GM18868 (cell line): ENCODE results near the gene MRPL12.

ENCODE experiments used
- ATAC-seq: cut with Tn5 transposase; IDR thresholded peaks from one replicate; pipeline ENCODE4 v1.9.1; 2021; ENCODE audit warnings: mild to moderate bottlenecking, moderate library complexity; ENCODE audit not compliant: unreplicated experiment

Gene MRPL12

DNA sequence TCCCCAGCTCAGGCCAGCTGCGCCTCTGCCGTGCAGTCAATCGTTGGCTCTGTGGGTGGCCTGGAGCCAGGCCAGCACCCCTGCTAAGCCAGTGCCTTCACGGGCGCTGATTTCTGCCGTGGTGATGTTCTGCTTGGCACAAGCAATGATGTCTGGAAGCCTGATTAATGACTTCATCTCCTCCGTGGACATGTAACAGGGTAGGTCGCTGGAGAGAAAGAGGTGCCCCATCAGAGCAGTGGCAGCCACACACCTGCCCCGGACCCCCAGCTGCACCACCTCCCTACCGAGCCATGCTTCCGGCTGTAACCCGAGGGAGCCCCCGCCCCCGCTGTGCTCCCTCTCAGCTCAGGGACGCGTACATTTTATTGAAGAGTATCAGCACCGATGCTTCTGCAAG lies 21.5 kb upstream of the MRPL12 start:
- no peak for ATAC-seq

- no peak for ATAC-seq
Measured at GRCh38 chr17:81682565-81683207, 20.5 kb upstream of the MRPL12 start.

DNA sequence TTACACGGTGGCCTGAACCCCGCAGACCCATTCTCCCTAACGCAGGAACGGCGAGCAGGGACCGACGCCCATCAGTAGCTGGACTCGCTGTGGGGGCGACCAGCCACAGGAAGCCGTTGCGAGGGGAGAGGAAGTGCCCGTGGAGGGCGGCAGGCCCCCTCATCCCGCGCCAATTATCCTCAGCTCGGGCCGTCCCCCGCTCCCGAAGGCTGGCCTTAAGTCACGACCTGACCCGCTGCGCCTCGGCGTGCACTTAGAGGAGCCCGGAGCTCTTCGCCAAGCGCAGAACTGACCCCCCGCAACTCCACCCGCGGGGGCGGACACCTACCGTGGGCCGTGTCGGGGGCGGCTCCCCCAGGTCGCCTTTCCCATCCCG lies 20.0 kb upstream of the MRPL12 start:
- ATAC-seq = peak; percentile 5

DNA sequence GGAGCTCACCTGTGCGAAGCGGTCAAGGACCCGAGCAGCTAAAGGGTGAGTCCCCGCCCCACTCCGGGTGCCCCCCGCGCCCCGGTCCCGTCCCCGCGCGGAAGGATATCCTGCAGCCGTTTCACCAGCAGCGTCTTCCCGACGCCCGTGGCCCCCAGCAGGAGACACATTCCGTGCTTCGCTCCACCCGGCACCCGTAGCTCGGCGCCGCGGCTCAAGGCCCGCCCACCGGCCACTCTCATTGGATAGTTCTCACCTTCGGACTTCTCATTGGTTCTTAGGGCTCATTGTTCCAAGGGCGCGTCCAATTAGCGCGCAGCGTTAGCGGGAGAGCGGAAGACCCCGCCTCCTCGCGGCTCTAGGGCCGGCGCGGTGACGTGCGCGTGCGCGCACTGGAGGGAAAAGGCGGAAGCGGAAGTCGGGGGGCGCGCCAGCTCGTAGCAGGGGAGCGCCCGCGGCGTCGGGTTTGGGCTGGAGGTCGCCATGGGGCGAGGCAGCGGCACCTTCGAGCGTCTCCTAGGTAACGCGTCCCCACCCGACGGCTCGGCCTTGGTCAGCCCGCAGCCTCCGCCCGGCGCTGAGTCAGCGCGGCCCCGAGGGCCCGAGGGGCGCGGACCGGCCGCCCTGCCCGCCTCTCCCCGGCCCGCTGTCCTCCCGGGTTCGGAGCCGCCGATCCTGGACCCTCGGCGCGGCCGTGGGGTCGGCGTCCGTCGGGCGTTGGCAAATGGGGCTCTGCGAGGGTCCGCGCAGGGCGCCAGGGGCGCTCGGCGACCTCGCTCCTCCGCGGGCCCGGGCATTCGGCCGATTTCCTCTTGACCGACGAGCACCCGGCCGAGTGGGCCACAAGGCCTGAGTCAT lies 19.4 kb upstream of the MRPL12 start, which contains the start of the genes ARL16 and HGS:
ARL16 (minus strand) TSS at position 214 of the 858 bp plus-strand sequence; CDS start at position 170, 44 bp downstream.
HGS (plus strand) TSS at position 428 of the 858 bp plus-strand sequence; CDS start at position 484, 56 bp downstream.
- ATAC-seq = peak; percentile 94

- ATAC-seq = no peak
Measured at GRCh38 chr17:81684442-81684911, 18.7 kb upstream of the MRPL12 start.

DNA sequence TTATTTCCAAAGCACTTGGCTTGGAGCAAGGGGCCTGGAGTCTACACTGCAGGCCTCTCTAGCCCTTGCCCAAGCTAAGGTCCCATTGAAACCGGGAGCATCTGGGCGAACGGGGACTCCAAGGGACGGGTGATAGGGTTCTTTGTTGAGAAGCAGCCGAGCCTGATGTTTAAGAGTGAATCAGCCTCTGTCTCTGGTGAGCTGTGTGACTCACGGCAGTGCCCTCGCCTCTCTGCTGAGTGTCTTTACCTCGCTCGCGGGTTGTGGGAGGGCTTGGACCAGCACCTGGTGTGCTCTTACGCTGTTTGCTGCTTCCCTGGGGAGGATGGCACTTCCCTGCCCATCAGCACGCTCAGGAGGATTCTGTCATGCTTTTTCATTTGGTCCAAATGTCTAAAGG lies 18.1 kb upstream of the MRPL12 start:
- no peak for ATAC-seq

- no peak for ATAC-seq
Measured at GRCh38 chr17:81686614-81687013, 16.6 kb upstream of the MRPL12 start.

DNA sequence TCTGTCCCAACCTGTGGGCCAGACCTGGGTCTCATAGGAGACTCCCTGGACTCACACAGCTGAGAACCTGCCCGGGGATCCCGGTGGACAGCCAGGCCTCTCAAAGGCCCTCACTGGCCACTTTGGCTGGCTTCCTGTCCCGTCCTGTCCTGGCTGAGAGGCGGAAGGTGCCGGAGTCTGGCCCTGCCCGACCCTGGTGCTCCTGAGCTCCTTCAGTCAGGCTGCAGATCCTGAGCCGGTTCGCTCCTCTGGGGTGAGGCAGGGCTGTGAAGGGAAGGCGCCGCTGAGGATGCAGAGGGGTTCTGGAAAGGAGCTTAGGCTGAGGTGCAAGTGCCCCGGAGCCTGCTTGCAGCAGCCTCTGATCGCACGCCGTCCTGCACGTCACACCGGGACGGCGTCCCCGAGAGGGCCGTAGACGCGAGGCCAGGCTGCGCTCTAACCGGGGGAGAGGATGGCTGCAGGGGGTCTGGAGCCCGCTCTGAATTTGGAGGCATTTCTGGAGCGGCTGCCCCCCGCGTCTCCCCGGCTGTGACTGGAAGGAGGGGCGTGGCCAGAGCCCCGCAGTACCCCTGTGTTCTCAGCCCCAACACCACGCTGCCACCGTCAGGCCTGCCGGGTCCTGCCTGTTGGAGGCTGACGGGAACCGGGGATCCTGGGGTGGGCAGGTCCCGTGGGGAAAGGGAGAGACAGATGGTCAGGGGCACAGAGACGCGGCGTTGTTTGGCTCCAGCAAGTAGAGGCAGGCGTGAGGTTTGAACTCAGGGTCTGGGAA lies 15.2 kb upstream of the MRPL12 start:
- no peak for ATAC-seq

GRCh38 chr17:81688616-81689015 lies 14.6 kb upstream of the MRPL12 start:
- no peak for ATAC-seq

- no peak for ATAC-seq
Measured at GRCh38 chr17:81690066-81690465, 13.1 kb upstream of the MRPL12 start.

DNA sequence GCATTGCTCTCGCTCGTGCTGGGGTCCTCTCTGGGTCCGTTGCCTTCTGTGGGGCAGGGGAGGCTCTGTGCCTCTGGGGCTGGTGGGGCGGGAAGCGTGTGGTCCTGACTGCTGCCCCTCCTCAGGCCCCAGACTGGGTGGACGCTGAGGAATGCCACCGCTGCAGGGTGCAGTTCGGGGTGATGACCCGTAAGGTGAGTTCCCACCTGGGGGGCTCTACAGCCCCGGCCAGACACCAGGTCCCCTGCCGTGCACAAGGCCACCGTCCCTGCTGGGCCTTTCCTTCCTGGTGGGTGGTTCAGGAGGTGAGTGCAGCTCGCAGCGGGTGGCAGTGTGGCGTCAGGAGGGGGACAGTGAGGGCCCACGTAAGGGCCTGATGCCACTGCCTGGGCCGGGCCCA lies 12.6 kb upstream of the MRPL12 start:
- ATAC-seq = no peak

- ATAC-seq = no peak
Measured at GRCh38 chr17:81691196-81691595, 12.0 kb upstream of the MRPL12 start.

DNA sequence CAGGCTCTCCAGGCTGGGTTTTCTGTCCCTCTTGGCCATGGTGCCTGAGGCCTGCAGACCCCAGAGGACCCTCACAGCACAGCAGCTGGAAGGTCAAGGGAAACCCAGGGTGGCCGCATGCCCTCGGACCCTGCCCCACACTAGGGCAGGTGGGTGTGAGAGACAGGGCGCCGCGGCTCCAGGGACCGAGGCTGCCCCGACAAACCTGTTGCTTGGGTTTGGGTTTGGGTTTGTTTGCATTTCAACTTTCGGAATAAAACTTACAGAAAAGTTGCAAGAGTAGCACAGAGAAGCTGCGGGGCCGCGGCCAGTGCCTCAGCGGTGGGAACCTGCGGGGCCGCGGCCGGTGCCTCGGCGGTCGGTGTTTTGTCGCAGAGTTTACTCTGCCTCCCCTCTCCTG lies 11.6 kb upstream of the MRPL12 start:
- ATAC-seq = no peak

DNA sequence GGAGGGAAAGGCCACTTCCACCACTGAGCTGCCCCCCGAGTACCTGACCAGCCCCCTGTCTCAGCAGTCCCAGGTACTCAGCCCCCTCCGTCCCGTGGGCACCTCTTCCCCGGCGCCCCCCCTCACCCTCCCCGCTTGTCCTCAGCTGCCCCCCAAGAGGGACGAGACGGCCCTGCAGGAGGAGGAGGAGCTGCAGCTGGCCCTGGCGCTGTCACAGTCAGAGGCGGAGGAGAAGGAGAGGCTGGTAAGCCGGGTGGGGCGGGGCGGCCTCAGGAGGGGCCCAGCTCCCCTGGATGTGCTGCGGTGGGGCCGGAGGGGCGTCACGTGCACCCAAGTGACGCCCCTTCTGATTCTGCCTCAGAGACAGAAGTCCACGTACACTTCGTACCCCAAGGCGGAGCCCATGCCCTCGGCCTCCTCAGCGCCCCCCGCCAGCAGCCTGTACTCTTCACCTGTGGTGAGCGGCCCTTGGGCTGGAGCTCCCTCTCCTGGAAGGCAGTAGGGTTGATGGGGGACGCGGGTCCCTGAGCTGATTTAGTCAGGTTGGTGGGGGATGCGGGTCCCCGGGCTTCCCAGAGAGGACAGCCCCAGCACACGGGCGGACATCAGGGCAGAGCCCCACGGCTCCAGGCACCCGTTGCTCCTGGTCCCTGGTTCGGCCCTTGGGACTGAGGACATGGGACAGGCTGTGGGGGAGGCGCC lies 9.5 kb upstream of the MRPL12 start:
- ATAC-seq = no peak

DNA sequence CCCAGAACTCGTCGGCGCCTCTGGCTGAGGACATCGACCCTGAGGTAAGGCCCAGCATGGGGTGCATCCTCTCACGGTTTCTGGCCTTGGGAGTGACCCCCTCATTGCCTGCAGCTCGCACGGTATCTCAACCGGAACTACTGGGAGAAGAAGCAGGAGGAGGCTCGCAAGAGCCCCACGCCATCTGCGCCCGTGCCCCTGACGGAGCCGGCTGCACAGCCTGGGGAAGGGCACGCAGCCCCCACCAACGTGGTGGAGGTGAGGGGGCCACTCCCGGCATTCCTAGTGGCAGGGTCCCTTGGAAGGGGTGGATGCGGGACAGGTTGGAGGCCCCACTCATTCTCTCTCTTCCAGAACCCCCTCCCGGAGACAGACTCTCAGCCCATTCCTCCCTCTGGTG lies 8.4 kb upstream of the MRPL12 start:
- ATAC-seq = no peak

DNA sequence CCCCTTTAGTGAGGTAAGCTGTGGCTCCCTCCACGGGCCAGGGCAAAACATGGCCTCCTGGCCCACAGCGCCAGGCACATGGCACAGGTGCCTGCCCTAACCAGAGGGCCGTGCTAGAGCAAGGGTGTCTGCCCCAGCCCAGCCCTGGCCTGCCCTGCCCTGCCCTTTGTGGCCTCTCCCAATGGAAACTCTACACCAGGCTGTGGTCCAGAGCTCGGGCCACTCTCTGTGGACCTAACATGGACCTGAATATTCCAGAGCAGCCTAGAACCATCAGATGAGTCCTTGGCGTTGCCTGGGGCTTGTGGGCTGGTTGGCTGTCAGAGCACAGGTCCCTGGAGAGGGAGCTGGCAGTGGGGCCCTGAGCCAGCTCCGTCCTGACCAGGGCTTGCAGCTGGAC lies 8.0 kb upstream of the MRPL12 start:
- no peak for ATAC-seq

DNA sequence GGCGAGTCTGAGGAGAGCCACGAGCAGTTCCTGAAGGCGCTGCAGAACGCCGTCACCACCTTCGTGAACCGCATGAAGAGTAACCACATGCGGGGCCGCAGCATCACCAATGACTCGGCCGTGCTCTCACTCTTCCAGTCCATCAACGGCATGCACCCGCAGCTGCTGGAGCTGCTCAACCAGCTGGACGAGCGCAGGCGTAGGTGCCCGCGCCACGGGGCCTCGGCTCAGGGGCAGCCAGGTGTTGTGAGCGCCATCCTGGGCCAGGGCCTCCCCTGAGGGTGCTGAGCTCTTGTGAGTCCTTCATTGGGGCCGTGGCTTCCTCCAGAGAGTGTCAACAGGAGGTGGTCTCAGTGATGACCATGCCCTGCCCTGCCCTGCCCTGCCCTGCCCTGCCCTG lies 7.4 kb upstream of the MRPL12 start:
- no peak for ATAC-seq

GRCh38 chr17:81696218-81696941 lies 6.8 kb upstream of the MRPL12 start:
- no peak for ATAC-seq

DNA sequence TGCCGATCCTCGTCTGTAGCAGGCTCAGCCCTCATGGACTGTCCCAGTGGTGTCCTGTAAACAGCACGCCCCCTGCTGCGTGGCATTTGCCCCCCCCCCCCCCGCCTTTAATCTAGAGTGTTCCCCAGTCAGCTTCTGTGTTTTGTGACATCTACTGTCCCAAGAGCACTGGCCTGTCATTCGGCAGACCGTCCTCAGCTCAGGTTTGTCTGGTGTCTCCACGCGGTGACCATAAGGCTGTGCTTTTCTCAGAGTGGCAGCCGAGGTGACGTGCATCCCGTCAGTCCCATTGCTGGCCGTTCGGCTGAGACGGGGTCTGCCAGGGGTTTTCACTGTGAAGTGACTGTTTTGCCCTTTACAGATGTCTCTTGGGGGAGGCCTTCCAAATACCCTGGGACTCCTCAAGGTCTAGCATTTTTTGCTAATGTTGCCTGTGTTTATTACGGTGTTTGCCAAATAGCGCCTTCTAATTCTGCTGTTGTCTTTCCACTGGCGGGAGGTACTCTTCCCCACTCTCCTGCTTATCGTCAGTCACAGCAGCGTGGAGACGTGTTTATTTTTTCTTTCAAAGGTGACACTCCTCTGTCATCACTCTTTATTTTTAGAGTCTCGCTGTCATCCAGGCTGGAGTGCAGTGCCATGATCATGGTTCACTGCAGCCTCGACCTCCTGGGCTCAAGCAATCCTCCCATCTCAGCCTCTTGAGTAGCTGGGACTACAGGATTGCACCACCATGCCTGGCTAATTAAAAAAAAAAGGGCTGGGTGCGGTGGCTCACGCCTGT lies 5.7 kb upstream of the MRPL12 start:
- ATAC-seq = no peak
